Cerebellar nuclear complex (tissue), 1 donor: ENCODE results near the gene ATP2B3.

Experiments used
- DNase-seq, 2 experiments: peaks; one replicate each; lab custom pipeline; 2025; lab: John Stamatoyannopoulos, UW

Gene ATP2B3

GRCh38 chrX:153517423-153517822 is at the start of gene ATP2B3:
Gene ATP2B3 (plus strand): TSS chrX:153517642. CDS start chrX:153536248, 18,606 bp downstream.
- DNase-seq, result no peak

- DNase-seq, result no peak
Measured at GRCh38 chrX:153468008-153468580, 49.3 kb upstream of the ATP2B3 start.

GRCh38 chrX:153469811-153470410 is 47.5 kb upstream of the ATP2B3 start:
- no peak for DNase-seq

GRCh38 chrX:153470411-153471363 is 46.8 kb upstream of the ATP2B3 start, which contains the start of gene HAUS7:
Gene HAUS7 (minus strand): TSS chrX:153470576. CDS start chrX:153470557, 19 bp downstream.
- peak; percentile 50 to 51 for DNase-seq

- DNase-seq, result no peak
Measured at GRCh38 chrX:153471663-153472280, 45.7 kb upstream of the ATP2B3 start.

GRCh38 chrX:153473126-153473525 is 44.3 kb upstream of the ATP2B3 start:
- no peak for DNase-seq

- DNase-seq, result no peak
Measured at GRCh38 chrX:153474266-153474665, 43.2 kb upstream of the ATP2B3 start.

- DNase-seq, result no peak
Measured at GRCh38 chrX:153474718-153475117, 42.7 kb upstream of the ATP2B3 start.

- DNase-seq, result no peak
Measured at GRCh38 chrX:153475271-153475670, 42.2 kb upstream of the ATP2B3 start.

GRCh38 chrX:153475751-153476281 is 41.6 kb upstream of the ATP2B3 start:
- no peak for DNase-seq

- DNase-seq, result no peak
Measured at GRCh38 chrX:153476666-153477363, 40.6 kb upstream of the ATP2B3 start.

- DNase-seq, result no peak
Measured at GRCh38 chrX:153477364-153477857, 40.0 kb upstream of the ATP2B3 start.

- no peak for DNase-seq
Measured at GRCh38 chrX:153477901-153478300, 39.5 kb upstream of the ATP2B3 start.

- DNase-seq, result no peak
Measured at GRCh38 chrX:153478746-153479145, 38.7 kb upstream of the ATP2B3 start.

GRCh38 chrX:153481043-153481442 is 36.4 kb upstream of the ATP2B3 start:
- DNase-seq, result no peak

GRCh38 chrX:153482376-153483015 is 34.9 kb upstream of the ATP2B3 start:
- DNase-seq, result no peak

GRCh38 chrX:153485396-153486080 is 31.9 kb upstream of the ATP2B3 start:
- DNase-seq, result no peak

GRCh38 chrX:153486171-153486570 is 31.3 kb upstream of the ATP2B3 start:
- DNase-seq, result no peak

GRCh38 chrX:153487590-153488071 is 29.8 kb upstream of the ATP2B3 start:
- DNase-seq, result no peak
